DND-41 (cell line): ENCODE measurements around the gene FRZB.

Source experiments
- CTCF ChIP-seq: IDR thresholded peaks from 2 replicates; pipeline ENCODE4 v1.5.1; 2012; ENCODE audit warnings: borderline replicate concordance, low read length, moderate library complexity, mild to moderate bottlenecking; ENCODE audit not compliant: poor library complexity, severe bottlenecking; ENCODE audit errors: extremely low read depth
- EZH2 ChIP-seq: IDR thresholded peaks from 3 replicates; pipeline ENCODE4 v1.6.1; 2012; ENCODE audit warnings: borderline replicate concordance, low read depth, mild to moderate bottlenecking, moderate library complexity, low read length, inconsistent platforms; ENCODE audit not compliant: severe bottlenecking

- TF ChIP-seq CTCF (no peak), EZH2 (no peak)
Measured at GRCh38 chr2:182894174-182894573, 27.7 kb upstream of the FRZB start.
